GM18868 (cell line): ENCODE measurements around the gene VEPH1.
A peak's percentile ranks its signal among the peaks of the same experiment; 100 is the strongest.

Experiments
- ATAC-seq: cut with Tn5 transposase; IDR thresholded peaks from one replicate; pipeline ENCODE4 v1.9.1; 2021; ENCODE audit warnings: mild to moderate bottlenecking, moderate library complexity; ENCODE audit not compliant: unreplicated experiment

The VEPH1 gene

DNA sequence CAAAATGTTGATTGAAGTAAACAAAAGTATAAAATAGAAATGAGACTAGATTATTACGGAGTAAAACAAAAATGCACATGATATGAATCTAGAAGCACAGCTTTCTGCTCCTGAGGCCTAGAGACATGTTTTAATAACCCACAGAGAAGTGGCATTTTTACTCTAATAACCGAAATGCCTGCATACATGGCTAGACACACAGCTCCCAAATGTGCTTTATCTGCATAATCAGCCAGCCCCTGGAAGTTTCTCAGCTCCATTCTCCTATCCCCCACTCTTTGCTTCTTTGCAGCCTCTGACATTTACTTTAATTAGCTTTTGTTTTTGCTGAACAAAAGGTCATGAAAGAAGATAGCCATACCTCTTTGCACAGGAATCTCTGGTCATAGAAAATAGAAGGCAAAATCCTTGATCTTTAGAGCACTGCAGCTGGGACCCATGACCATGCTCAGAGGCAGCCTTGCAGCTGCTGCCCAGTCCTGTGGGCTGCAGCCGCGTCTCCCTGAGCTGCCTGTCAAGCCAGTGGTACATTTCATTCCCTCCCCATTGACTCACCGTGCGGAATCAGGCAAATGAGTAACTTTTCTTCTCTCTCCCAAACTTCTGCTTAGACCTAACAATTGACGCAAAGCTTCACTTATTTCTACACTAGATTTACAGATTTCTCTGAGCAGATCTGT, at the start of gene VEPH1:
Gene VEPH1, minus strand, starts transcription at position 501 of the 680 bp plus-strand sequence. CDS start 8,067 bp downstream, outside the sequence.
- ATAC-seq: no peak

DNA sequence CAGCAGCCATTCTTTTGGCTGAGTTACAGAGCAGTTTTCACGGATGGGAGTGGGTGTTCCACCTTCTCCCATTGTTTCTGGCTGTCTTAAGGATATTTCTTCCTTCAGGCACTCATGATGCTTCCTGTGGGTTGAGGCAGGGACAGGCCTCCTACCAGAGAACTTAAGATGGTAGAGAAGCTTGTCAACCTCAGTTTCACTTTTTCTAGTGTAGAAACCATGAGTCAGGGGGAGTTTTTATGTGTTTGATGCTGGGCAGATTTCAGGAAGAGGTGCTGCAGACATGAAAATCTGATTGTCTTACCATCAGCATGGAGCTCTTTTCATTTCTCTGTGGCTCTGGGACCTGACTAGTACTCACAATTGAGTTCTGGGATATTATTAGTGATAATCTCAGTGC, 48.7 kb upstream of the VEPH1 start:
- peak; percentile 72 for ATAC-seq

DNA sequence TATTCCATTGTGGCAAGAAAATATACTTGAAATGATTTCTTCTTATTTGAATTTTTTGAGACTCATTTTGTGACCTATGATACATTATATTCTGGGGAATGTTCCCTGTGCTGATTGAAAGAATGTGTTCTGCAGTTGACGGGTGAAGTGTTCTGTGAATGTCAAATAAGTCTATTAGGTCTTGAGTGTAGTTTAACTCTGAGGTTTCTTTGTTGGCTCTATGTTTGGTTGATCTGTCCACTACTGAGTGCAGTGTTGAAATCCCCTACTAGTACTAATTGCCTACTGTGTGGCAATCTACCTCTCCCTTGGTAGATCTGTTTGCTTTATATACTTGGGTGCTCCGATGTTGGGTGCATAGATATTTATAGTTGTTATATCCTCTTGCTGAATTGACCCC, 46.3 kb upstream of the VEPH1 start:
- no peak for ATAC-seq

DNA sequence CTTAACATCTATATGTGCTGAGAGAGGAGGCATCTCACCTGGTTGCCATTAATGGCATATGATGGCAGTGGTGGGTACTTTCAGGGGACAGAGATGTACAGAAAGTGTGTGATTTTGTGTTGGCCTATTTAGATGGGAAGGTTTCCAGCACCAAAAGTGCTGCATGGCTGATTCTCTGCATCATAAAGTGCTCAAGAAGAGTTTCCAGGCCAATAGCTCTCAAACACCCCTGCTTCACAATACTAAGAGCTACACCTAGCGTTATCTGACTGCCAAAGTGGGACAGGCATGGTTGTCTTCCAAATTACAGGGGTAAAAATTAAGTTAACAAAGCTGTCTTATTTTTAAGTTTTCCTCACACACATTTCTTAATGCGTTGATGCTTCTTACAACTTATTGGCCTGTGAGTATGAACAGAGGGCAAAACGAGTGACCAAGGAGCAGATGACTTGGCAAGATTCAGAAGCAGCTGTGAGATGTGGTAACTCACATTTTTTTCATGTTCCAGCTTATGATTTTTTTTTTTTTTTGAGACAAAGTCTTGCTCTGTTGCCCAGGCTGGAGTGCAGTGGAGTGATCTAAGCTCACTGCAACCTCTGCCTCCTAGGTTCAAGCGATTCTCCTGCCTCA, 41.4 kb upstream of the VEPH1 start:
- ATAC-seq: no peak

DNA sequence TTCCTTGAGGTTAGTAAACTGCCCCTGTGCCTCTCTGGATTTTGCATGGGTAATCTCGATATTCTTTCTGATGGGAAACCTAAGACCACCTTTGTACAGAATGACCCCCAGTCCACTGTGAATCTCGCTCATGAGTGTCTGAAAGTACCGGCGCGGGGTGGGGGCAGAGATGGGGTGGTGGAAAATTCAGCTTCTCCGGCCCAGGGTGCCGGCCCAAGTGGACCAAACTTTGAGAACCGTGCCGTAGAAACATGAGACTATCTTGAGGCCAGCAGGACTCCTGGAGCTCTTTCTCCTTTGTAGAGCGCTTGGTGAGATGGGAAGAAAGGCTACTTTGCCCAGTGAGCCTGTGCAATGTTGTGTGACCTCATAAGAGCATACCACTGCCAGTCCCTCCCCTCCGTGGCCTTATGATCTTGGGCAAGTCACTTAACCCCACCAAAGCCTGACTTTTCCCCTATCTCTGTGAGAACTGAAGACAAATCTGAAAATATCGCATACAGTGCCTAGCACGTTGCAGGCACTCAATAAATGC, 40.4 kb upstream of the VEPH1 start:
- ATAC-seq: no peak

DNA sequence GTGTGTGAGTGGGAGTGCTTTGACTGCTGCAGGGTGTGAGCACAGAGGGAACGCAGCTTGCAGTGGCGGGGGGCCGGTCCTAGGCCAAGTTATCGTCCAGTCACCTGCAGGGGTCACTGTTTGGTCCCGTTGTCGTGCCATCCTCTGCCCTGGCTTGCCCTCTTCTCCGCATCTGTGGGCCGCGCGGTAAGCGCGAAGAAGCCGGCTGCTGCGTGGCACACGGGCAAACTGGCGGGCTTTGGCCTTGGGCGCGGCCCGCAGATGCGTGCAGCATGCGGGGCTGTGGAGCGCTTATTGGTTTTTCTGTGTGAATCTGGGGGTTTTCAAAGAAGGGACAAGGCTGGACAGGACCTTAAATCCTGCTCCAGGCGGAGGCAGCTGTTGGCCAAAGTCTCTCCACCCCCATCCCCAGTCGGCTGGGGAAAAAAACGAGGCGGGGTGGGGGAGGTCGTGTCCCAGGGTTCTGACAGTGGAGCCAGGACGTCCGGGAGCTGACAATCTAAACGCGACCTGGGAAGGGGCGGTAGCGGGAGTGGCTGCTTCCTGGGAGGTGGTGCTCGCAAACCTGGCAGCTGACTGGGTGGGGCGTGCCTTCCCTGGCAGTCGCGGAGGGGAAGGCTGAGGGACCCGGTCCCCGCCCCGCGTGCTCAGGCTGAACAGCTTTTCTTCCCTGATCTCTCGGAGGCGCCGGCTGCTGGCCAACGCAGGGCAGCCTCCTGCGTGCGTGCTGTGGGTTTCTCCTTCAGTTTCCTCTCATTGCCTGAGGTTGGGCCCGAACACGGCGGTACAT, 39.7 kb upstream of the VEPH1 start:
- ATAC-seq: no peak

DNA sequence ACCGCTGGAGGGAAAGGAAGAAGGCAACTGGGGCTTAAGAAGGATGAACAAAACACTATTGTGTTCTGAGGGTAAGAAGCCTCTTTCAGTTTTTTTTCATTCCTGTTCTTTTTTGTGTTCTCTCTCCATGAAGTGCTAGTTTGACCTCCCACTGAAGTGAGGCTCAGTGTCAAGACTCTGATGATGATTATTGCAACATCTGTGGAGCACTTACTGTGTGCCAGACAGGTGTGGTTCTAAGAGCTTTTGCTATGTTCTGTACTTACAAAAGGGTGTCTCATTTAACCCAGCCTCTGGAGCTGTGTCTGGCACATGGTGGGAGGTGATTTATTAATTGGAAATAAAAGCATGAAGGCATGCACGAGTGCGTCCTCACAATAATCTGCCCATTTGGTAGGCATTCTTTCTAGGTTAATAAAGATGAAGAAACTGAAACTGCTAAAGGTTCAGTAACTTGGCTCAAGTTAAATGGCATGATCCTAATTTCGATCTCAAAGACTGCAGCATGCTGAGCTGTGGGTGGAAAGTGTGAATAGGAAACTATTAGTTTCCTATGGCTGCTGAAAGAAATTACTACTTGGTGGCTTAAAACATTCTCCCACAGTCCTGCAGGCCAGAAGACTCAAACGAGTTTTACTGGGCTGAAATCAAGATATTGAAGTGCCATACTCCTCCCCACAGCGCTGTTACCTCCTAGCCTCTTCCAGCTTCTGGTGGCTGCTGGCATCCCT, 38.5 kb upstream of the VEPH1 start:
- no peak for ATAC-seq

DNA sequence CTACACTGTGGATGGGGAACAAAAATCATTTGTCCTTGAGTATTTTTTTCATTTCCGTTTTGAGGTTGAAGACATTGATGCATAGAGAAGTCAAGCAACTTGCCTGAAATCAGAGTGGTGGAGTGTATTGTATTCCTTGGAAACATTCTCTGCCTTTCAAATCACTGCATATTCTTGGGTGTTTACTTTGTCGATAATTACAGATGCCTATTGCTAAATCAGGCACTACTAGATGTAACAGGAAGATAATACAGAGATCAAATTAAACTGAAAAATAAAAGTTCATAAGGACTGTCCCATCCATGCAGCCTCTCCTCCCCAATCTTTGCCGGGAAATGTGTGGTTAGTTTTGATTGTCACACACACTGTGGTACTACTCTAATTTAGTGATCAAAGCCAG, 37.4 kb upstream of the VEPH1 start:
- no peak for ATAC-seq

DNA sequence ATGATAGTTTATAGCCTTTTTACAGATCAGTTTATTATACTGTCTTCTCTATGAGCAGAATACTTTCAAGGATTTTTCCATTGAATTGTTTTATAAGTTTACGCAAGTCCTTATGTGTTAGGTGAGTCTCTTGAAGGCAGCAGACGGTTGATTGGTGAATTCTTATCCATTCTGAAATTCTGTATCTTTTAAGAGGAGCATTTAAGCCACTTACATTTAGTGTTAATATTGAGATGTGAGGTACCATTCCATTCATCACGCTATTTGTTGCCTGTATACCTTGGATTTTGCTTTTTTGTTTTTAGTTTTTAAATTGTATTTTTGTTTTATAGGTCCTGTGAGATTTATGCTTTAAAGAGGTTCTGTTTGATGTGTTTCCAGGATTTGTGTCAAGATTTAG, 32.5 kb upstream of the VEPH1 start:
- no peak for ATAC-seq

DNA sequence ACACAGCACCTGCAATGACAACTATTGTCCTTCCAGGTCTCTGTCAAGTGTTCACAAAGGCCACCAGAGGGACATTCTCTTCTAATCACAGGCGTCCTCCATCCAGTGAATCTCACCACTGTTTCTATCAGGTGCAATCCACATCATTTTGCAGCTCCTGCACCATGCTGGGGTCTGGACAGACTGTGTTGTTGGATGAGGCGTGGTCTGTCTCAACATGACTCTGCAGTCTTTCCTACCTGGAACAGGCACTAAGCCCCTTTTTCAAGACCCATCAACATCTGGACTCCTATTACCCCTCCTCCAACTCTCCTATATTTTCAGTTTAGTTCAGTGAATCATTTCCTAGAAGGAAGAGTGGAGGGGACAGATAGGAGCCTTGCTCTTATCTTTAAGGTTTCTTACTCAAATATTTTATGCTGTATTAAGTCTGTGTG, 31.5 kb upstream of the VEPH1 start:
- ATAC-seq: no peak

DNA sequence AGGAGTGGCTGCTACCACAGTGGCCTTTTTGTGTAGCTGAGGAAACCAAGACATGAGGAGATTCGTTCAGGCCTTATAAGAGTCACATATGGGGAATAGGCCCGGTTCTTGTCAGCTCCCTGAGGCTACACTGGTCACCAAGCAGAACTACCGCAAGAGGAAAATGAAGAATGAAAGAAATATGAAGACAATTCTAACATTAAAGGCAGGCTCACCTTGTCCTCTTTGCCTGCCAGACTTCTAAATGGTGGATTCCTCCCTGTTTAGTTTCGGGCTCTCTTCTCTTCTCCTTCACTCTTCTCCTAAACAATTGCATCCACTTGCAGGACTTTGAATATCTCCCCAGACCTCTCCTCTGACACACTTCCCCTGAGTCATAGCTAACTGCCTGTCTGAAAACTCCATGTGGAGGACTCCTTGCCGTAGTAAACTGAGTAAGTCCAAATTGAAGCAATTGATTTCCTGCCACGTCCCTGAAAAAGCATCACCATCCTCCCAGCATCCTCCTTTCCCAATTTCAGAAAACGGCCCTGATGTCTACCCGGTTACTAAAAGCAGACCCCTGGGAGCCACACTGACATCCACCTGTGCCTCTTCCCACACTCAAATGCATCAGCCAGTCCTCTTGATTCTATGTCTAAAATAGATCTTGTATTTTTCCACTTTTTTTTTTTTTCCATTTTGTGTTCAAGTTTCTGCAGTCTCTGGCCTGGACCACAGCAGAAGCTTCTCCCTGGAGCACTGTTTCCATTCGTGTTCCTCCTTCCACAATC, 30.3 kb upstream of the VEPH1 start:
- no peak for ATAC-seq

DNA sequence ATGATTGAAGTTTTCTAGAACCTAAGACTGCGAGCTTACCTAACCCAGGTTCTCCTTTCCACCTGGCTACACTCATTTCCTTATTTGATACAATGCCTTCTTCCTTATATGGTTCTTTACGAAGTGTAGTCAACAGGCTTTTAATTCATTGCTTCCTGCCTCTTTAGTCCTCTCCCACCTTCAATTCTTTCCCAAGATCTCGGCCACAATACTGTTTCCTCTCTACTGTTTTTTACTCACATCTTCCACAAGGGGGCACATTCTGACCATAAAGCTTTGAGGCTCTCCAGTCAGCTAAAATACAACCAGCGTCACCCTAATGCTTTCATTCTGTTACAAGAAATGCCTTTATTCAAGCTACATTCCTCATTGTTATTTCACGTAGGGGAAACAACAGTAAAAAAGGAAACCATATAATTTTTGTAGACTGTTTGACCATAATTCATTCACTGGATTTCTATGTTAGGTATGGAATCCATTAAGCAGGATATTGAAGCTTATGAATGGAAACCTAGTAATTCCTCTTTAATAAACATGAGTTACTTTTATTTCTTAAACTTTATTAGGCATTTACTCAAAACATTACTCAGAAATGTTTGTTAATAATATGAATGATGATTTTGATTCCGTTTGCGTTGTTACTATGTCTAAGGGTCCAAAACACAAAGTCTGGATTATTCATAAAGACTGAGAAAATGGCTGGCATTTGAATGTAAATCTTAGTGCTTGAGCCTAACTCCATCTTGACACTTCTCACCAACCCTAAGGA, 29.5 kb upstream of the VEPH1 start:
- ATAC-seq: peak; percentile 91

DNA sequence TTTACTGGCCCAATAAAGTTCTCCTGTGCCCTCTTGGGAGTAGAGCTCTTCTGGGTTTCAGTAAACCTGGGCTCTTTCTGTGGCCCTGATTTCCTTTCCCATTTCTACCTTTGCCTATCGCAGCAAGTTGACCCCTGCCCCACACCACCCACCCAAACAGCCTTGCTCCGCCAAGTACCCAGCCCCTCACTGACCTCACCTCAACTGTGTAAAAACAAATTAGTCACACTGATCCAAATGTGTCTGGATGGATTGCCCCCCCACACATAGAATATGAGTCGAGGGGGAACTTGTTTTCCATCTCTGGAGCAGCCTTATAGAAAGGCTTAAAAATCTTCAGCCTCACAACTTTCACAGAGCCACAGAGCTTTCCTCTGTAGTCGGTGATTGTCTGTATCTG, 28.6 kb upstream of the VEPH1 start:
- no peak for ATAC-seq

DNA sequence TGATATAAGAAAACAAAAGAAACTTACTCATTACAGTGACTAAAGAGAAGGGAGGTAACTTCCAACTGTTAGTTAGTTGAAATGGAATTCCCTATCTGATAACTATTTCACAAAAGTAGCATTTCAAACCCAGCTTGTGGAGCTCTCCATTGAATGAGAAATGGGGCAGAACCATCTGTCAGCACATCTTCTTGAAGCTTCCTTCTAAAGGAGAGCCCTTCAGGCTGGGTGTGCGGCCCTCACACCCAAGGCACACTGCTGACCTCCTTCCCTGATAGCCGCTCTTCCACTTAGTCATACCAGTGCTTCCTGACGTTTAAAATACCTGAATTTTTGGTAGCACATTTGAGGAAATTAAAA, 28.1 kb upstream of the VEPH1 start:
- ATAC-seq: no peak

DNA sequence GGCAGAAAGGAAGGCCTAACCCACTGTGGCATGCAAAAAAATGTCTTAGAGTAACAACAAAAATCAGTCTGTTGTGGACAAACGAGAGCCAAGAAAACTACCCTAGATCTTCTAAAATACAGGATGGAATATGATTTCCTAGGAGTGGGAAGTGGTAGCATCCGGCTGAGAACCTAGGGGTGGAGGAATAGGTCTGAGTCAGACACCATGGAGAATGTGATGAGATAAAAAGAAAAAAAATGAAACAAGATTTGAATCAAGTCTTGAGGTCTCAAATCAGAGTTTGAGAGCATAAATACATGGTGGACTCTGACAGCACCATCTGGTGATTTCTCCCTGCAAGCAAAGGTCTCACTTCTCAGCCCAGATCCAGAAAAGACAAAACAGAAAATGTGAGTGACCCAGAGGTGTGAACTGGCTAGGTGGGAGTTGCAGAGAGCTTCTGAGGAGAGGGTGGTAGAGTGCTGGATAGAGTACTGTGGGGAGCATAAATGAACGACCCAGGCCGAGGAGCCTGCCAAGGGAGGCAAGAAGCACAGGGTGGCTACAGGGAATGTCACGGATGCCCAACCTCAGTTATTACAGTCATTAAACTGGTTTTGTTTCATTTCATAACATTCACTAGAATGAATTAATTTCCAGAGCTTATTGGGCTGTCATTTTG, 27.6 kb upstream of the VEPH1 start:
- no peak for ATAC-seq

DNA sequence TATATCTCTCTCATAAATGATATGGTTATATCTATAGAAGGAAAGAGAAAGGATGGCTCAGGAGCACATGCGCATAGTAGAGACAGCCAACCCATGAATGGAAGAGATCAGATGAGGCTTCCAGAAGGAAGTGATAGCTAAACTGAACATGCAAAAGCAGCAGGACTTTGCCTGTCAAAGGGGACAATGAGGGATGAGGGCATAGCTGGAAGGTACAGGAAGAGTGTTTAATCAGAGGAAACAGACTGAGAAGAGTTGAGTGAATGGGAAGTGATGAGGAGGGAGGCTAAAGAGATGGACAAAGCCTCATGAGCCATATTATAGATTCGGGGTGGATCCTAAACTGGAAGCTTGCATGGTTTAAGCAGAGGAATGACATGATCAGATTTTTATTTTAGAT, 26.5 kb upstream of the VEPH1 start:
- no peak for ATAC-seq

DNA sequence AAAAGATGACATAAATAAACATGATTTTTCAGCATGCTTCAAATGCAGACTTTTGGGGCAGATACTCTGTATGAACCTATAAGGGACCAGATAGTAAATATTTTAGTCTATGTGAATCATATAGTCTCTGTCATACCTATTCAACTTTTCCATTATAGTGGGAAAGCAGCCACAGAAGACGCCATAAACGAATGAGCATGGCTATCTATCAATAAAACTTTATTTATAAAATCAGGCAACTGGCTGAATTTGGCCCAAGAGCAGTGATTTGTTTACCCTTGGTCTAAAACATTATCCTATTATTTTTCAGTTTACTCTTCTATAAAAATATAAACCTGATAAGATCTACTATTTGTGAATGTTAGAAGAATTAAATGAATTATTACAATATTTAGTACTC, 25.9 kb upstream of the VEPH1 start:
- ATAC-seq: no peak

DNA sequence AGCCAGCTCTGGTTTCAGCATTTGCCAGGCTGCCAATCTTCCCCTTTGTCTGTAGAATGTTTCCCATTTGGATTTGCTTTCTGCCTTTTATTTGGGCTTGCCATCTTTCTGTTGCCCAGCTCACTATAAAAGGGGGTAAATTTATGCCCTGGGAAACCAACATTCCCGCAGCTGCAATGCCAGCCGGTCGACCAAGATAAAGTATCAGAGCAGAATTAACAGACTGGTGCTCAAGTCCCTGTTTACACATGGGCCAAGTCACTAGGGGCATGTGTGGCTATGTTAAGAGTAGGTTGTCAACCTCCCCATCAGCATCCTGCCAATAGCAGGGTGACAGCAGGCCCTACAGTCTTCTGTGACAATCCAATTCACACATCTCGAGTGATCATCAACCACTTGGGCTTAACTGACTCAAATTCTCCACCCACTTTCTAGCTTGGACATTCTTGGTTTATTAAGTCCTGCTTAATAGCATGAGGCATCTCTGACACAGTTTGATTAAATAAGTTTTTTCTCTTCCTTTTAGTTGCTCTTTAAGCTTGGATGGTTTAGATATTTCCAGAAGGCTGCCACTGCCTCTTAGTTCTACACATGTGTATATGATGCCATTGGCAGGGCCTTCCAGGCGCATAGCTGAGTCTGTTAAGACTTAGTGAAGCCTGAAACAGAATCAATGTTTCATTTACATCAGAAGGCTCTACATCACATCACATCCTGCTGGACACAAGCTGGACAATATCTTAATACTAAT, 24.1 kb upstream of the VEPH1 start:
- ATAC-seq: no peak
